ENCODE measurements around the gene CDC42BPB.

CDC42BPB gene

GRCh38 chr14:102920273-102920997 lies 136.9 kb downstream of the CDC42BPB start:
- Histone ChIP-seq H3K9me3 (replicated peaks; ENCODE audit: insufficient read depth, low read length) (no peaks in the 10 kb centered on the region), H3K27ac (ENCODE audit: low read length) (no peak overlapping the region), H3K9me2 (replicated peaks; ENCODE audit: insufficient read depth, low read length) (no peaks in the 10 kb centered on the region), H3K79me2 (ENCODE audit: low read length) (no peaks in the 10 kb centered on the region), H3K4me2 (ENCODE audit: low read depth, low read length) (no peak overlapping the region), H3K4me3 (ENCODE audit: low read length) (no peak overlapping the region), H2AFZ (ENCODE audit: low read length) (no peak overlapping the region), H3K4me1 (ENCODE audit: low read length) (no peaks in the 10 kb centered on the region), H4K20me1 (ENCODE audit: insufficient read depth, low read length) (no peaks in the 10 kb centered on the region), H3K9ac (ENCODE audit: low read length) (no peak overlapping the region), H3K36me3 (replicated peaks; ENCODE audit: insufficient read depth, low read length) (no peaks in the 10 kb centered on the region), H3K27me3 (replicated peaks; ENCODE audit: insufficient read depth, low read length) (no peaks in the 10 kb centered on the region; the same call in 1 of the 2 replicates), H3F3A (ENCODE audit: insufficient read depth, low read length) (no peaks in the 10 kb centered on the region)
- TF ChIP-seq, protein P1, sequence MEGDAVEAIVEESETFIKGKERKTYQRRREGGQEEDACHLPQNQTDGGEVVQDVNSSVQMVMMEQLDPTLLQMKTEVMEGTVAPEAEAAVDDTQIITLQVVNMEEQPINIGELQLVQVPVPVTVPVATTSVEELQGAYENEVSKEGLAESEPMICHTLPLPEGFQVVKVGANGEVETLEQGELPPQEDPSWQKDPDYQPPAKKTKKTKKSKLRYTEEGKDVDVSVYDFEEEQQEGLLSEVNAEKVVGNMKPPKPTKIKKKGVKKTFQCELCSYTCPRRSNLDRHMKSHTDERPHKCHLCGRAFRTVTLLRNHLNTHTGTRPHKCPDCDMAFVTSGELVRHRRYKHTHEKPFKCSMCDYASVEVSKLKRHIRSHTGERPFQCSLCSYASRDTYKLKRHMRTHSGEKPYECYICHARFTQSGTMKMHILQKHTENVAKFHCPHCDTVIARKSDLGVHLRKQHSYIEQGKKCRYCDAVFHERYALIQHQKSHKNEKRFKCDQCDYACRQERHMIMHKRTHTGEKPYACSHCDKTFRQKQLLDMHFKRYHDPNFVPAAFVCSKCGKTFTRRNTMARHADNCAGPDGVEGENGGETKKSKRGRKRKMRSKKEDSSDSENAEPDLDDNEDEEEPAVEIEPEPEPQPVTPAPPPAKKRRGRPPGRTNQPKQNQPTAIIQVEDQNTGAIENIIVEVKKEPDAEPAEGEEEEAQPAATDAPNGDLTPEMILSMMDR (IDR thresholded peaks at IDR 0.05; ENCODE audit: low read length), result no peak
- TF ChIP-seq EZH2phosphoT487 (IDR thresholded peaks at IDR 0.05; ENCODE audit: low read length), result no peak
- TF ChIP-seq EZH2 (optimal IDR thresholded peaks at IDR 0.05; ENCODE audit: low read depth, low read length), result no peak
- DNase-seq, result no peak

GRCh38 chr14:102918438-102918837 lies 138.9 kb downstream of the CDC42BPB start:
- no peak for DNase-seq
- Histone ChIP-seq H3K4me2 (ENCODE audit: low read depth, low read length) (no peak overlapping the region), H3K27ac (ENCODE audit: low read length) (no peak overlapping the region), H4K20me1 (ENCODE audit: insufficient read depth, low read length) (no peaks in the 10 kb centered on the region), H3K4me1 (ENCODE audit: low read length) (no peaks in the 10 kb centered on the region), H3K4me3 (ENCODE audit: low read length) (no peak overlapping the region), H3K9me2 (replicated peaks; ENCODE audit: insufficient read depth, low read length) (no peaks in the 10 kb centered on the region), H2AFZ (ENCODE audit: low read length) (no peak overlapping the region), H3K9ac (ENCODE audit: low read length) (no peak overlapping the region), H3F3A (ENCODE audit: insufficient read depth, low read length) (no peaks in the 10 kb centered on the region), H3K79me2 (ENCODE audit: low read length) (no peaks in the 10 kb centered on the region), H3K36me3 (replicated peaks; ENCODE audit: insufficient read depth, low read length) (no peaks in the 10 kb centered on the region), H3K27me3 (replicated peaks; ENCODE audit: insufficient read depth, low read length) (no peaks in the 10 kb centered on the region; the same call in 1 of the 2 replicates), H3K9me3 (replicated peaks; ENCODE audit: insufficient read depth, low read length) (no peaks in the 10 kb centered on the region)
- TF ChIP-seq, protein P1 (IDR thresholded peaks at IDR 0.05; ENCODE audit: low read length), result no peak
- no peak for TF ChIP-seq EZH2phosphoT487 (IDR thresholded peaks at IDR 0.05; ENCODE audit: low read length)
- TF ChIP-seq EZH2 (optimal IDR thresholded peaks at IDR 0.05; ENCODE audit: low read depth, low read length), result no peak

DNA sequence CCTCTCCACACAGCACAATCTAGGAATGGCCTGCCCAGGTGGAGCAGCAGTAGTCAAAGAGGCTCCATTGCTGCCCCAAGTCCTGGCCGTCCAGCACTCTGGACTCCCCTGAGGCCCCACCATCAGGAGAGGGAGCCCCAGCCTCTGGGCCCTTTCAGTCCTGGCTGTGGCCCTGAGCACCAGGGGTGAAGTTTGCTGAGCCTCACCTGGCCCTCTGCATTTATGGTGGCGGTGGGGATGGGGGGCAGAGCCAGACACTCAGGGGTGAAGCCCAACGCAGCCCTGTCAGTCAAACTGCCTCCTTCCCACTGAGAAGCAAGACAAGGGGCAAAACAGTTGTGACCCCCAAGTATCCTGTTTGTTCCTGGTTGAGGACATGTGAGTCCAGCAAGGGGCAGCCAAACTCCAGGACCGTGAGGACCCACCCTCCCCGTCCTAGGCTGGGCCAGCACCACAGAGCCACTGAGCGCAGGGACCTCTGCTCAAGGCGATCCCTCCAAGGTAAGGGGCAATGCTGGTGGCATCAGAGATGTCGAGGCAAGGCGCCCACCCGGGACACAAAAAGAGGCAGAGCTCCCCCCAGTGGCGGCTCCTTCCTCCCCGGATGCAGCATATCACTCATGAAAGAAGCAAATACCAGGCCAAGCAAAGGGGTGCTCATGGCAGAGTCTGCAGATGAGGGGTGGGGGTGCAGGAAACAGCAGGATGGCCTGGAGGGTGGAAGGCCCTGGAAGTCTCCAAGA lies 139.7 kb downstream of the CDC42BPB start:
- Histone ChIP-seq H3K27me3 (replicated peaks; ENCODE audit: insufficient read depth, low read length) (no peaks in the 10 kb centered on the region), H3K79me2 (ENCODE audit: low read length) (no peaks in the 10 kb centered on the region), H2AFZ (ENCODE audit: low read length) (no peak overlapping the region), H3K9ac (ENCODE audit: low read length) (no peak overlapping the region), H3K27ac (ENCODE audit: low read length) (no peak overlapping the region), H3K4me3 (ENCODE audit: low read length) (no peak overlapping the region), H3K9me3 (replicated peaks; ENCODE audit: insufficient read depth, low read length) (no peaks in the 10 kb centered on the region), H3F3A (ENCODE audit: insufficient read depth, low read length) (no peaks in the 10 kb centered on the region), H3K4me1 (ENCODE audit: low read length) (no peaks in the 10 kb centered on the region), H4K20me1 (ENCODE audit: insufficient read depth, low read length) (no peaks in the 10 kb centered on the region), H3K9me2 (replicated peaks; ENCODE audit: insufficient read depth, low read length) (no peaks in the 10 kb centered on the region), H3K36me3 (replicated peaks; ENCODE audit: insufficient read depth, low read length) (no peaks in the 10 kb centered on the region), H3K4me2 (ENCODE audit: low read depth, low read length) (no peak overlapping the region)
- peak; percentile 13 for DNase-seq
- TF ChIP-seq, protein P1 (IDR thresholded peaks at IDR 0.05; ENCODE audit: low read length), result peak; percentile 50
- no peak for TF ChIP-seq EZH2 (optimal IDR thresholded peaks at IDR 0.05; ENCODE audit: low read depth, low read length)
